ENCODE results near the gene IFNGR1.
"Not testable (repeated sequence)": the region's sequence is repeated elsewhere in the genome, so short reads cannot be mapped to it uniquely, and the experiment has no call there.

Gene IFNGR1

DNA sequence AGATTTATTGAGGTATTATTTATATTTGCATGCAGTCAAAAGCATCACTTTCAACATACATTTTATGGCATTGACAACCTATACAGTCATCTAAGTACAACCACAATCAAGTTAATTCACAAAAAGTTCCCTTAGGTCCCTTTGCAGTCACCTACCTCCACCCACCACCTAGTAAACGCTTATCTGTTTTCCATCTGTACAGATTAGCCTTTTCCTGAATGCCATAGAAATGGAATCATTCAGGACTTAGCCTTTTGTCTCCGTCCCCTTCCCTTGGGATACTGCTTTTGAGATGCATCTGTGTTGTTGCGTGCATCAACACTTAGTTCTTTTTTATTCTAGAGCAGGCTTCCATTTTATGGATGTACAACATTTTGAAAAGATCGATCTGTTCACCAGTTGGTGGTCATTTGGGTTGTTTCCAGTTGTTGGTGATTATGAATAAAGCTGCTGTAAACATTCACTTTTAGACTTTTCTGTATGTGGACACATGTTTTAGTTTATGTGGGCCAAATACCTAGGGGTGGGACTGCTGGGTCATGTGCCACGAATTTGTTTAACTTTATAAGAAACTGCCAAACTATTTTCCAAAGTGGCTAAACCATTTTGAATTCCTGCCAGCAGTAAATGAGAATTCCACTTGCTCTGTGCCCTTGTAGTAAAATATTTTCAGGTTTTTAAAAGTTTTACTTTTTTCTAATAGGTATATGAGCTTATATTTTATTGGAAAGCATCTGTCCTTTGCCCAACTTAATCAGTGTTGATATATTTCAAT lies 17.6 kb upstream of the IFNGR1 start:
- no peak for DNase-seq (ENCODE audit: low spot score)

DNA sequence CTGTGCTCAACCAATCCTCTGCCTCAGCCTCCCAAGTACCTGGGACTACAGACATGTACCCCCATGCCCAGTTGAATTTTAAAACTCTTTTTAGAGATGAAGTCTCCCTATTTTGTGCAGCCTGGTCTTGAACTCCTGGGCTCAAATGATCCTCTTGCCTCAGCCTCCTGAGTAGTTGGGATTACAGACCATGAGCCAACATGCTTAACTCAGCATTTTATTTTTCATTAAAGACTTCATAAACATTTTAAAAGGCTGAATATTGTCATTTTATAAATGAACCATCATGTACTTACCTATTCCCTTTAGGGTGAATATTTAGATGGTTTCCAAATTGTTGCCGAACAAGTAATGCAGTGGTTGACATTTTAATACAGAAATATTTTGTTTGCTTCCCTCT lies 16.5 kb upstream of the IFNGR1 start:
- no peak for DNase-seq (ENCODE audit: low spot score)

DNA sequence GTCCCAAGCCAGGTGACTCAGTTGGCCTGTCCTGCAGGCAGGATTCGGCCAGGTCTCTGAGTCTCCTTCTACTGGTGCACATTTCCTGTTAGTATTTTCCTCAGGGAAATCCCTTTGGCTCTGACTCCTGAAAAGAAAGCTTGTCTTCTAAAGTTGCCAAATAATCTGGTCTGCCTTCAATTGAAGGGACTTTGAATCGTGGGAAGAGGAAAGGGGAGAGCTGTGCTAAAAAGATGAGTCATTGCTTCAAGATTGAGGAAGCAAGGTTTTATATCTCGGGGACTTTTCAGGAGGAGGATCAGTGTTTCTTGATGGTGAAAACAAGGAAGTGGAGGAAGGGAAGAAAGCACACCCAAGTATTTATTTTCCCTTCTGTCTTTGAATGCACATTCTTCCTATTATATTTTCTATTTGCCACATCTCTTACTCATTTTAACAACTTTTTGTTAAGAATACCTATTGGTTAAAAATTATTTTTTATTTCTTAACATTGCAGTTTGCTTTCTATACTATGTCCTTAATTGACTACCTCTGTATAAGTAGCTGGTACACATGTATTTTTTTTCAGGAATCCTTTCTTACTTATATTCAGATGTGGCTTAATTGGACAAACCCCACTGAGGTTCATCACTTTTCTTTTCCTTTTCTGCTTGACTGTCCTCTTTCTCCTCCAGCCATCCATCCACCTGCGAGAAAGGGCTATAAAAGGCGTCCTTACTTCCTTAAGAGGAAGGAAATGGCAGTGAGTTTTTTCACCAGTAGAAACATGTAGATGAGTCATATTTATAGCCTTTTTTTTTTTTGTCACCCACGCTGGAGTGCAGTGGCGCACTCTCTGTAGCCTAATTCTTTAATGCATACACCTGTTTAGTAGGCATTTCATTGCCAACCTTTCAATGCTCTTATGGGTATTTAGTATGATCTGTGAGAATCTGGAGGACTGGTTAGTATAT lies 15.0 kb upstream of the IFNGR1 start:
- DNase-seq (ENCODE audit: low spot score), result peak; percentile 50

DNA sequence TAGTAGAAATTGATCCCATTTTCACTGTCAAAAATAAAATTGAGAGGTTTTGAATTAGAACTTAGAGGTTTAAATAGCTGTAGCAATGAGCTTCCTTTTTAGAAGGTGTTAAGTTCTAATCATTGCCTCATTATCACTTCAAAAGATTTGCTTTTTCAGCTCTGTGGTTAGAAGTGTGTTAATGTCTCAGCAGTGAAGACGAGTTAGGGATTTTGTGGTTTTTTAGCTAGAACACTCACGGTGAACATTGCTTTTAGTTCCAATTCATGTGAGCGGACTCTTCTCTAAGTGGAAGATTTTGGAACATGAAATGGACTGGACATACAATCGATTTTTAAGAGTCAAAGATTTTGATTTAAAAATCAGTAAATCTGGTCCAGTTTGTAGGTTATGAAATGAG lies 12.7 kb upstream of the IFNGR1 start:
- no peak for DNase-seq (ENCODE audit: low spot score)

DNA sequence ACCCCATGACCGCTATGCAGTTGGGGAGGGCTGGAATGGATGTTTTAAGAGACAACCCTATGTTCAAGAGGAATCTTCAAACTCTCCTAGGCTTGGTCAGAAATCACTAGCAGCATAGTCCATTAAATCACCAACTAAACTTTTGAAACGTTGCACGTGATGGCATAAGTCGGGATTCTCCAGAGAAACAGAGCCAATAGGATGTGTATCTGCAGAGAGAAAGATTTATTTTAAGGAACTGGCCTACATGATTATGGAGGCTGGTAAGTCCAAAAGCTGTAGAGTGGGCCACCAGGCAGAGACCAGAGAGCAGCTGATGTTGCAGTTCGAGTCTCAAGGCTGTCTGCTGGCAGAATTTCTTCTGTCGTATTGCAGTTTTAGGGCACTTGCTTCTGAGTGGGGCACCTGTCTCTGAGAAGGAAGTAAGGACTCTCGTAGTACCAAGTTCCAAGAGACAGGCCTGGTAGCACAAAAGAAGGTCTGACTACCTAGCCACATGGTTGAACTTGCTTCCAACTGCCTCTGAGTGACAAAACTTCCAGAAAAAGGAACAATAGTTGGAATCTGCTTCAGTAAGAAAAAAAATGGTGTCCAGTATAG lies 11.9 kb upstream of the IFNGR1 start:
- DNase-seq (ENCODE audit: low spot score), result no peak

DNA sequence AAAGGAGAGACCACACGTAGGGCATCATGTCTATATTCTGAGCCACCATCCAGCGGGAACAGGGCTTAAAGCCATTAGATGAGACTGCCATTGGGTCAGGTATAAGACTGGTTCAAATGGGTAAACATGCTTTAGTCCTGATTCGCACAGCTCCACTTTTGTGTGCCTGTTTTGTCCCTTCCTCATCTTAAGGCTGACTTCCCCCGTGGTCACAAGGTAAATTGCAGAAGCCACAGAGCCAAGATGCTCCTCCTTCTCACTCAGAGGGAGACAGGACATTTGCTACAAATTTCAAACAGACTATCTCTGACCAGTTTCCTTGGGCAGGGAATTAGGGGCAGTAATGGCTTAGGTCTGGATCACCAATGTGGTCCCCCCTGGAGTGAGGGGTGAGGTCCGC lies 11.4 kb upstream of the IFNGR1 start:
- no peak for DNase-seq (ENCODE audit: low spot score)

DNA sequence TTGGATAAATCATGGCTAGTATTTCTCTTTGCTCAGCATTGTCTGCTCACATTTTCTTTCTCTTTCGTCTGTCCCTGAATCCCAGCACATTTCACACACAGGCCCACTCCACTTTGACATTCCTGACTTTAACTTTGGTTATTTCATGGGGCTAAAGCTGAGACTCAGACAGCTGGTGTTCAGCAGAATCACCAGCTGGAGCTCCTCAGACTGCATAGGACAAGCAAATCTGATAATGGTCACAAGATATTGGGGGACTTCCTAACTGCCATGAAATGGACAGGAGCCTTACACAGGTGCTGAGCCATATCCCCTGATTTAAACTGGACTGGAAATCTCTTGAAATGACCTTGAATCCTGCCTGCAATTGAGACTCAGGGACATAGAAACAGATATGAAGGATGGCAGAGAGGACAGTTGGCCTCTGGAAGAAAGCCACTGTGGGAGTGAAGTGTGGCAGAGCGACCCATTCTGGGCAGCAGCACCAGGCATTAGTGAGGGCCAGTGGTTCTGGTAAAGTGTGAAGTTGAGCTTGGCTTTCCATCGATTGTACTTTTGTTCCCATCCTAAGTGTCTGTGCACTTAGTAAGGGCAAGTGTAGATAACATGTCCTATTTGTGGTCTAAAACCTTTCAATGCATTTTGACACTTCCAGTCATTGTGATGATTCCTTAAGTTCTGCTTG lies 10.0 kb upstream of the IFNGR1 start:
- no peak for DNase-seq (ENCODE audit: low spot score)

DNA sequence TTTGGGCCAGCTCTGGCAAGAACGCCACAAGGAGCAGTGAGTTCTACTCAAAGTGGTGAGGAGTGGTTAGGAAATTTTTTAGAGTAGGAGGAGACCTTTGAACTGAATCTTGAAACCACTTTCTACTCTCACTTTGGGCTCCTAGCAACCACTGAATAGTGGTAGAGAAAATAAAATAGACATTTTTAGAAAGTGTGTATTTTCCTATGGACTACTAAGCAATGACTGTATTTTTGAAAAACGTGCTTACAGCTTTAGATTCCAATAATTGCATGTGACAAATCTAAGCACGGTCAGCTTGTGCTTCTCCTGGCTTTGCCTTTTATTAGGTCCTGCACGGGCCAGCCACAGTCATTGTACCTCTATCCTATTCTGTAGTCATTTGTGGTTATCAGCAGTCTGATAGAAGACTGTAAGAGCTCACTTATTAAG lies 8.7 kb upstream of the IFNGR1 start:
- DNase-seq (ENCODE audit: low spot score), result no peak

DNA sequence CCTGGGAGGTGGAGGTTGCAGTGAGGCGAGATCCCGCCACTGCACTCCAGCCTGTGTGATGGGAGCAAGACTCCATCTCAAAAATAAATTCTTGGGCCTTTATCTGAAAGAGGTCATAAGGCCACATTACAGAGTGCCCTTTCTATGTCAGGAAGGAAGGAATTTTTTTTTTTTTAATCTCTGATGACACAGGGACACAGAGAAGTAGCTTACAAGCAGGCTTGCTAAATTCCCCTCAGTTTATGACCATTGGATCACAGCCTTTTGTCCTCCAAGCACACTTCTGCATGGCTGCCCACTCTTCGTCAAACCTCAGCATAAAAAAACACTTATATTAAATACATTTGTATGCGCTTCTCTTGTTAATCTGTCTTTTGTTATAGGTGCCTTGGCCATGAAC lies 7.5 kb upstream of the IFNGR1 start:
- DNase-seq (ENCODE audit: low spot score), result no peak

DNA sequence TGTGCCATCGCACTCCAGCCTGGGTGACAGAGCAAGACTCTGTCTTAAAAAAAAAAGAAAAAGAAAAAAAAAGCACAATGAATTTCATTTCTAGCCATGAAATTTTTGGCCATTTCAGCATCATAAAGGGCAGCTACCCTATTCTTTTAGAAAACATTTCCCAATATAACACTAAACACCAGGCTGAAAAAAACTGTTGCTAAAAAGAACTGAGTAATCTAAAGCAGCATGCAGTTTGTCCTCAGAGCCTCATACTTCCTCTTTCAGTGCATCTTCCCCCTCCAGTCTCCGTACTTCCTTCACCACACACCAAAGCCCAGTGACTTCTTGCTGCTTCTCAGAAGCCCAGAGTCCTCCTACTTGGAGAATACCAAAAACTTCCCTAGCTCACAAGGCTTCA lies 5.6 kb upstream of the IFNGR1 start:
- DNase-seq (ENCODE audit: low spot score), result no peak

DNA sequence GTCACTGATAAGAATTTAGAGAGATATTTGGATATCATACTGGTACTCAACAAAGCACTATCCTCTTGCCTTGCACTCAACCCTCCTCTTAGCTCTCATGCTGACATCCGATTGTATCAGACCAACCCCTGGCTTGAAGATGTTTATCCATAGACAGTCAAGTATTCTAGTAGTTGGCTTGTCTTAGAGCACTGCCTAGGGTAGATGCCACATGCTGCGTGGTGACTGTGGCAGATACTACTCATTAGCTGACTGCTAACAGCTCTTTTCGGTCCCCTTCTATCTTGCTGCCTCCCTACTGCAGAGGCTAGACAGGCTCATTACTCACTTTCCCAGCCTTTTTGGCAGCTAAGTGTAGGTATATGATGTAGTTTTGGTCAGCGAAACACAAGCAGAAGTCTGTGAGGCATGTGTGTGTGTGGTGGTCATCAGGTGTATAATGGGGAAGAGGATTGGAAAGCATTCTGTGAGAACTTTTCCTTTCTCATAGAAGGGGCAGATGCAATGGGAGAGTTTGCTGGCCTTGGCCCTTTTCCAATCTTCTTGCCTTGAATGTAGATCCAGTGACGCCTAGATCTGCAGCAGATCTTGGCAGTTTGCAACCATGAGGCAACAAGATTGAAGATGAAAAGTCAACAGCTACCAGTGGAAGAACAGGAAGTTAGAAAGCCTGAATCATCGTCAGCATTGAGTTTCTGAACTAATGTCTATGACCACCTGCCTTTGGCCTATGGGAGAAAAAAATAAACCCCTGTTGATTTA lies 4.4 kb upstream of the IFNGR1 start:
- DNase-seq (ENCODE audit: low spot score), result no peak

DNA sequence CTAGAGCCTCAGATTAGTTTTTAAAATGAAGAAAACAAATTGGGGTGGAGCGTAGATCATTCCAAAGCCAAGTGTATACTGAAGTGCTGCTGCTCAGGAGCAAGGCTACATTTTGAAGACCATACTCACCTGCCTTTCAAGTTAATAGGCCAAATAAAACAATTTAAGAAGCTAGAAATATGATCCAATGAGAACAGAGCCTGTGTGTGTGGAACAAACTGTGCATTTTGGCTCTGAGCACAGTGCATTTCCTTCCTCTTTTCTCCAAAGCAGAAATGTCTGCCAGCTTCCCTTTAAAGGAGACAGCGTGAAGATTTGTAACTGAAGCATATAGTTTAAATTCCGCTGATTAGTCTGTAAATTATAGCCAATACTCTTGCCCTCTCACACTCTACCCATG lies 3.2 kb upstream of the IFNGR1 start:
- DNase-seq (ENCODE audit: low spot score), result no peak

DNA sequence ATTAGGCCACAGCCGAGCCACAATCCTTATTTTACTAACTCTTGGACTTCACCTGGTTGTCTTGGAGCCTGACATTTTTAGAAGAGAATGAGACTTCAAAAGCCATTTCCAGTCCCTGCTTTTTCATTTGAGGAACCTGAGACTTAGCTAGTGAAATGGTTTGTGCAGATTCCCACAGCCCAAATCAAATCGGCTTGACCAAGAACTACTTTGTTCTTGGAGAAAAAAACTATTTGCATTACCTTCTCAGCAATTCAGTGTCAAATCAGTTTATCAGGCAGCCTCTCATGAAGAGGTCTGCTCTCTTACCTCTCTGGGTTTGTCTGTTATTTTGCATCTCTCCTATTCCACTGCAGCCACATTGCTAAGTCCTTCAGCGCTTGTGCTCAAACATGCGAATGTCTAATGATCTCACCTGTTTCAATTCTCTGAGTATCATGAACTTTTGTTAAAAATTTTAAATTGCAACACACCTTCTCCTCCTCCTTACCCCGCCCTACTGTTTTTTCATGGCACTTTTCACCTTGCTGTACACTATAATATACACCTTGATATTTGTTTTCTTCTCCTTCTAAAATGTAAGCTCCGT lies 573 bp upstream of the IFNGR1 start:
- no peak for DNase-seq (ENCODE audit: low spot score)

DNA sequence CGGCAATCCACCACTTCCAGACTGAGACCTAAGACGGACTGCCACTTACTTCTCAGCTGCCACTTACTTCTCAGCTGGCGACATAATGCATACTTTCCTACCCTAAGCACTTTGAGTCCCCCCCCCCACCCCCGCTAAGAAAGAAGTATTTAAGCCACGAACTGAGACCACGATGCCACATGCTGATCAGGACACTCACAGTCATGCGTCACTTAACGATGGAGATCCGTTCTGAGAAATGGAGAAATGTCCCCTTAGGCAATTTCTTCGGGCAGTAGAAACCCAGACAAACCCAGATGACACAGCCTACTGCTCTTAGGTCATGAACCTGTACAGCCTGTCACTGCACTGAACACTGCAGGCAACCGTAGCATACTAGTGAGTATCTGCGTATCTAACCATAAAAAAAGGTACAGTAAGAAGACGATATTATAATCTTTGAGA lies 690 bp downstream of the IFNGR1 start:
- DNase-seq (ENCODE audit: low spot score), result peak; percentile 44

DNA sequence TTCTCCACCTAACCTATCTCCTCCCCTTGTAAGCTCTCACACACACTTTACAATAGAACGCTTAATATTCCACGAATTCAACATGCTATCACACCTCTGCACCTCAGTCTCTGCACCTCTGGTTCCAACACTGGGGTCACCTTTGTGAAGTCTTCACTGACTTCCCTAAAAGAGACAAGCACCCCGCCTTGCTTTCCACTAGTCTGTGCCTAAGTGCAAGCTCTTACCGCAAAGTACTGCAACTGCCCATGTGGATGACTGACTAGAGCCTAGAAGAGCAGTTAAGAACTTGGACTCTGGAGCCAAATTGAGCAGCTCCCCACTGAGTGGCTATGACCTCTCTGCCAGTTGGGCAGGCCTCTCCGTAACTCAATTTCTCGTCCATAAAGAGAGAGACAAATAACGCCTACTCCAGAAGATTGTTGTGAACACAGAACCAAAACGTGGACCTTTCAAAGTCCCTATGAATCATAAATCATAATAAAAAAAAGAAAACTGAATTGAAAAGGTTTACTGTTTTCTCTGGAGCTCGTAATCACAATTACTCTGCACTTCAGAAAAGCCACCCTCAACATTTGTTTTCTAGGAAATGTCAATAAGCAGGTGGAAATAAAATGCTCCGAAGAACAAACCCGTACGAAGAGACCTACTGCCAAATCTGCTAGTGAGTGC lies 1.2 kb downstream of the IFNGR1 start:
- DNase-seq (ENCODE audit: low spot score), result peak; percentile 11

DNA sequence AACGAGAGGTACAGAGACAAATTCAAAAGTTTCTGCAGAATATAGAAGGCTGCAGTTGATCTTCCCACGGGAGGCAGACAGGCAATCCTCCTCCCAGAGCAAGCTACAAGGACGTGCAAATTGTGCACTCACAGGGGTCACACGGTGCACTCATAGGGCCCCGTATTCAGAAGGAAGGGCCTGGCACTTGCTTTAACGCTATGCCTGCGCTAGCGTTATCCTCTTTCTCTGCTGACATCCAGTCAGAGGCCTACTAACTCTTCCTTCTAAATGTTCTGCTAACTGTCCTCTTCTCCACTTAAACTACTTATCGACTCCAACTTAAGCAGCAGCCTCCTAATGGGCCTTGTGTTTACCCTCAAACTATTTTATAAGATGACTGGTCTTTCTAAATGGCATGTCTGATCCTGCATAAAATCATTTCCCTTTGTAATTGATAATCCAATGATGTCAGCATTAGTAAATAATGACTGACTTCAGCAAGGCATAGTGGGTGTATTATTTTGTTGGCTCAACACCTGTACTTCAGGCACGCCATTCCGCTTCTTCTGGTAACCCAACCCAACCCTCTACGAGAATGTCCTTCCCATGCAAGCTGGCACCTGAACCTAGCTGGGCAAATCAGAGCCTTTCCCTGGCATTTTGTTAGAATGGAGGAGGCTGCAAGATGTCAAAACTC lies 2.2 kb downstream of the IFNGR1 start:
- no peak for DNase-seq (ENCODE audit: low spot score)

DNA sequence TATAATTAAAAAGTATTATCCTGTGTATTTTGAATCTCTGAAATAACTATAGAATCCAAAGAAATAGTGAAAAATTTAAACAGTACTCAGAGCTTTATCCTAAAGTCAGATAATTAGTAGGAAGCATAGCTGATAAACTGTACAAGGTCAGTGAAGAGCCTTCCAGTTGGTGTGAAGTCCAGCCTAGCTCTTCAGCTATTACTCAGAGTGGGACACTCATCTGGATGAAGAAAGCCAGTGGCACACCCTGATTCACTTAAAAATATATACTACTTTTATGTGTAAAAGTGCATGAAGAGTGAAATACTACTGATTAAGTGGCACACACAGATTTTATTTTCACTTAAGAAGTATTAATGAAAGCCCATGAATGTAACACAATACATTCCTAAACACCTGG lies 3.1 kb downstream of the IFNGR1 start:
- DNase-seq (ENCODE audit: low spot score), result no peak

DNA sequence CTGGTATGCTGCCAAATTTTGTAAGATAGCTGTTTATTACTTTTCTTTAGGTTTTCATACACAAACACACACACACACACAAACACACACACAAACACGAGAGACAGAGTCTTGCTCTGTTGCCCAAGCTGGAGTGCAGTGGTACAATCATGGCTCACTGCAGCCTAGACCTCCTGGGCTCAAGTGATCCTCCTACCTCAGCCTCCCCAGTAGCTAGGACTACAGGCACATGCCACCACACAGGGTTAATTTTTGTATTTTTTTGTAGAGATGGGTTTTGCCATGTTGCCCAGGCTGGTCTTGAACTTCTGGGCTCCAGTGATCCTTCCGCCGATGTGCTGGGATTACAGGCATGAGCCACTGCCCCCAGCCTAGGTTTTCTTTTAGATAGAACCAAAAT lies 3.6 kb downstream of the IFNGR1 start:
- DNase-seq (ENCODE audit: low spot score), result not testable (repeated sequence)

DNA sequence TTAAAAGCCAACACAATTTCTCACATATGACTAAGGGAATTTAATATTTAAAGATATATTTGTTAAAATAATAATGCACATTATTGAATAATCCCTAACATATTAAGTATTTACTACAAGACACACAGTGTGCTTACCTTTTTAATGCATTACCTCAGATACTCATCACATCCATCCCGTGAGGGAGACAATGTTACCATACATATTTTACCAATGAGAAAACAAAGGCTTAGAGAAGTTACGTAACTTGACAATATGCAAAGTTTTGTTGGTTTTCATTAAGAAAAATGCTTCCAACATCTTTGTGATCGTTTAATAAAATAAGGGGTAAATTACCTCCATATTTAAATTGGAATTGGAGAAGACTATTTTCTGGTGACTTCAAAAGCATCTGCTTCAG lies 4.3 kb downstream of the IFNGR1 start:
- DNase-seq (ENCODE audit: low spot score), result no peak

DNA sequence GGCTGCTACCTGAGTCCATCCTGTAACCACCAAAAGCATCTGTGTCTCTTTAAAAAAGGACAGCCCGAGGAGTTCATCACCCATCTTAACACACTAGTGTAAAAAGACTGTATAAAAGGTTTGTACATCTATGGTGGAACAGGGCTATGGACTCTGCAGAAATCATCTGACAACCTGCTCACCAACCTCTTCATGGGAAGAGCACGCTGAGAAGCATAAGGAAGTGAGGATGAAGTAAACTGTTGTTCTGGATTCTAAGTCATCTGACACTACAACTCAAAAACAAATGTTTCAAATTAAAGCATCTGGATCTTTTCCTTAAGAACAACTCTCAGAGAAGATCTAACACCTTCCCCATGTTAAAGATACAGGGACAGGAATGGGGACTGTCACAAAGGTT lies 5.4 kb downstream of the IFNGR1 start:
- no peak for DNase-seq (ENCODE audit: low spot score)
